Testis (tissue), 2 donors: ENCODE measurements around the gene TMEM263.

Experiments
- CTCF ChIP-seq, 3 experiments: fragments of 450-650 bp in 2 of 3; fragments of 200-600 bp in 1 of 3; sonication (generic) in 1 of 3; IDR thresholded peaks; one replicate each; pipeline ENCODE4 v1.5.1; 2016 to 2019; ENCODE audit warnings: antibody characterized with exemption in 3 of 3, mild to moderate bottlenecking in 2 of 3, moderate library complexity in 1 of 3
- POLR2A ChIP-seq: fragments of 450-650 bp; IDR thresholded peaks from one replicate; pipeline ENCODE4 v1.6.1; 2017; ENCODE audit warnings: antibody characterized with exemption, mild to moderate bottlenecking, moderate library complexity

- TF ChIP-seq CTCF (IDR thresholded peaks at IDR 0.05) (no peak), POLR2A (no peak)
These were observed 29.0 kb downstream of the TMEM263 start for GRCh38 chr12:106984588-106985137.
